Erythroblast (primary cell): ENCODE data around the gene TGM3.

Source experiments
- DNase-seq, 2 experiments: peaks; one replicate each; lab custom pipeline; 2025; lab: John Stamatoyannopoulos, UW
- GATA1 ChIP-seq: IDR thresholded peaks from 2 replicates; pipeline ENCODE4 v1.6.1; 2011; ENCODE audit warnings: low read depth, mild to moderate bottlenecking, control low read depth, low read length, moderate library complexity
- POLR2A ChIP-seq: IDR thresholded peaks from 2 replicates; pipeline ENCODE4 v1.6.1; 2011; ENCODE audit warnings: mild to moderate bottlenecking, low read length

The TGM3 gene

GRCh38 chr20:2293971-2294370 is 1.8 kb upstream of the TGM3 start:
- TF ChIP-seq POLR2A = no peak
- no peak for TF ChIP-seq GATA1
- DNase-seq = no peak

- TF ChIP-seq POLR2A (no peak), GATA1 (no peak)
- DNase-seq = no peak
Observed at GRCh38 chr20:2295286-2295685, 515 bp upstream of the TGM3 start.

- TF ChIP-seq GATA1 (no peak), POLR2A (no peak)
- DNase-seq = no peak
Observed at GRCh38 chr20:2296524-2297356, 939 bp downstream of the TGM3 start.

DNA sequence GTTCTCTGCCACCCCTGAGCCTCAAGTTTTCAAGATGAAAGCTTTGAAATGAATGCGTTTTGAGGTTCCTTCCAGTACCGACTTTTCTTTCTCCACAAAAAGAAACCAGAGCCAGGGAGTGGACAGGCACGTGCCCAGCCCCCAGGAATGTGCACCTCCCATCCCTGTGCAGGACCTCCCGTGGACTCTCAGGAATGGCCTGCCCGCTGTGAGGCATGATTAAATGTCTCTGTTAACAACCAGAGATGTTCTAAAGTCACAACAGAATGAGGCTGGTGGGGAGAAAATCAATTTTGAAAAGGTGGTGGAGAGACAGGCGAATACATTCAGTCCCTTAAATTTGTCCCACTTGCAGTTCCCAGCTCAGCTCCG is 1.5 kb downstream of the TGM3 start:
- TF ChIP-seq POLR2A (no peak), GATA1 (no peak)

GRCh38 chr20:2298116-2298515 is 2.3 kb downstream of the TGM3 start:
- TF ChIP-seq GATA1 (no peak), POLR2A (no peak)
- DNase-seq = no peak

More for the DNA sequence above, 1.5 kb downstream of the TGM3 start:
- no peak for DNase-seq

DNA sequence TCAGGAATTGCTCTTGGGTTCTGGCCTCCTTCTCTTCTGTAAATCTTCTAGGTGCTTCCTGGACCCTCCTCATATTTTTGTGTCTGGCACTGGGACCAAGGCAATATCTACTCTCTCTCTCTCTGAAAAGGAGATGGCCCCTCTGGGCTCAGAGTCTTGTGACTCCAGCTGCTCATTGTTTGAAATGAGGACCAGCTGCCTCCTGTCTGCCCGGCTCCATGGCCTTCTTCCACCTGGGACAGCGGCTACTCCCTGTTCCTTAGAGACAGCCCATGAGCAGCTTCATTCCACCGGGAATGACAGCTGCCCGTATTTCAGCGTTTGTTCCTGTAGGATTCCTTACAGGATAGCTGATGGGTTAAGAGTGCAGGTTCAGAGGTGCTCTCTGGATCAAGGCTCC is 2.9 kb downstream of the TGM3 start:
- TF ChIP-seq GATA1 (no peak), POLR2A (no peak)

DNA sequence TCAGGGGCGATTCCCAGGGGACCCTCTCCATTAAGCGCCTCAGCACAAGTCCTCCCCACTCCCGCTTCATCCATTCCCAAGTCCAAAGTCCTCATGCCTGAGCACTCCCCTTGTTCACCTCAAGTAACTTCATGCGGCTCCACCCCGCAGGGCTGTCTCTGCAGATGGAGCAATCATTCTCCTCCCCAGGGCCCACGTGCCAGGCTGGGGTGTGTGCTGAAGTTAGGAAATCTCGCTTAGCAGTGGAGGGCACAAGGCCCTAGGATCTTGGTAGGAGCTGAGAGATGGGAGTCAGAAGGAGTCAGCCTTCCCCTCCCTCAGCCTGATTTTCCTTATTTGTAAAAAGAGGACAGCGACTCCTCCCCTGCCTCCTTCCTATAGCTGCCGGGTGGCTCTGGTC is 3.5 kb downstream of the TGM3 start:
- DNase-seq = peak in 1 of 2 experiments; percentile 29
- TF ChIP-seq GATA1 (no peak), POLR2A (no peak)

More for the DNA sequence above, 2.9 kb downstream of the TGM3 start:
- no peak for DNase-seq

DNA sequence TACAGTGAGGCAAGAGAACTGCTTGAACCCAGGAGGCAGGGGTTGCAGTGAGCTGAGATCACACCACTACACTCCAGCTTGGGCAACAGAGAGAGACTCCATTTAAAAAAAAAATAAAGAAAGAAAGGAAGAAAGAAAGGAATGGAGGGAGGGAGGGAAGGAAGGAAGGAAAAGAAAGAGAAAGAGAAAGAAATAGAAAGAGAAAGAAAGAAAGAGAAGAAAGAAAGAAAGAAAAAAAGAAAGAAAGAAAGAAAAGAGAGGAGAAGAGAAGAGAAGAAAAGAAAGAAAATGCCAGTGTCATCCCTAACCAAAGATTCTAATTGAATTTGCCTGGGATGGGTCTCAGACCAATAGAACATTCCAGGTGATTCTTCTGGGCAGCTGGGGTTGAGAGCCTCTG is 4.2 kb downstream of the TGM3 start:
- DNase-seq = no peak
- TF ChIP-seq GATA1 (no peak), POLR2A (no peak)

GRCh38 chr20:2300420-2300819 is 4.6 kb downstream of the TGM3 start:
- peak in 1 of 2 experiments; percentile 19 for DNase-seq
- TF ChIP-seq GATA1 = no peak
- no peak for TF ChIP-seq POLR2A

DNA sequence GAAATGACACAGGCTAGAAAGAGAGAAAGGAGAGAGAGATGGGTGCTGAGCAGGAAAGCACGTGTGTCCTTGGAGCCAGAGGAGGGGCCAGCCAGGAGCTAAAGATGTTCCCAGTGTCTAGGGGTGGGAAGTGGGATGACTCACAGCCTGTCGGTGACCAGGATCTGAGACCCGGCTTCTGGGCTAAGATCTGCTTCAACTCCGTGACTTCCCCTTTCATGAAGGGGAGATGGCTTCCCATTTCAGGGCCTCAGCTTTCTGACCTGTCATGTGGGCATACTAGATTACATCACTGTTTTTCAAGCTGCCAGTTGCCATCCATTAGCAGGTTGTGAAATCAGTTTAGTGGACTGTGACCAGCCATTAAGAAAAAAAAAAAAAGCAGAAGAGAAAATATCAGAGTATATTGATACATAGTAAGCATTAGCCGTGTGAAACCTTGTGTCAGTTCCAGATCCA is 5.4 kb downstream of the TGM3 start:
- TF ChIP-seq POLR2A (no peak), GATA1 (no peak)
- DNase-seq = peak in 1 of 2 experiments; percentile 49

- no peak for TF ChIP-seq POLR2A
- no peak for TF ChIP-seq GATA1
- DNase-seq = peak in 1 of 2 experiments; percentile 5
Observed at GRCh38 chr20:2302384-2303060, 6.7 kb downstream of the TGM3 start.

GRCh38 chr20:2303673-2304072 is 7.9 kb downstream of the TGM3 start:
- TF ChIP-seq POLR2A = no peak
- no peak for TF ChIP-seq GATA1
- no peak for DNase-seq

DNA sequence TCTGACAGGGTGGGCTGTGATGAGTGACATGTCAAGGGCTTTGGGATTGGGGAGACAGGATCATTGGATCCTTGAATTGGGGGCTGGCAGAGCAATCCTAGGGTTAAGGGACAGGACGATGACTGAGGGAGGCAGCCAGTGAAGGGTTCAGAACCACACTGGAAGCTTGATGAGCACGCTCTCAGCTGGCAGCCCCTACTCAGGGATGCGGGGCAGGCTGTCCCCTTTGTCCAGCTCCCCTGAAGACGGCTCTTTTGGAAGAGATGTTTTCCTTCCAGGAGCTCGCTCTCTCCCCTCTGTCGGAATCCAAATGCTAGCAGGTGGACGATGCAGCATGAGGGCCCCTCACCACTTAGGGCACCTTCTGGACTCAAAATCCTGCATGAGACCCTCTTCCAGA is 8.4 kb downstream of the TGM3 start:
- no peak for TF ChIP-seq POLR2A
- TF ChIP-seq GATA1 = no peak
- no peak for DNase-seq

- no peak for TF ChIP-seq POLR2A
- TF ChIP-seq GATA1 = no peak
- DNase-seq = no peak
Observed at GRCh38 chr20:2305029-2305428, 9.2 kb downstream of the TGM3 start.

- TF ChIP-seq POLR2A = no peak
- no peak for TF ChIP-seq GATA1
- DNase-seq = no peak
Observed at GRCh38 chr20:2305479-2305878, 9.7 kb downstream of the TGM3 start.
